Dermis blood vessel endothelial cell (primary cell): ENCODE data around the gene TTC7B. TPM values are rescaled to one million over a fixed set of nuclear protein-coding genes. Genes with fewer than 3 reads are reported as not detected.

Experiments
- DNase-seq: peaks from one replicate; pipeline ENCODE4 v3.0.0; 2010
- total RNA-seq: library from RNA; depleted of rRNA; stranded (reverse); fragments of >200 nt; gene quantifications from 2 replicates; pipeline ENCODE4 v1.2.3, GENCODE V29; 2014

The TTC7B gene
- total RNA-seq, 1 donor from 2014 or later = 37.1 TPM

- DNase-seq = peak; percentile 73
Observed at GRCh38 chr14:90642244-90642717, 173.9 kb downstream of the TTC7B start.

- no peak for DNase-seq
Observed at GRCh38 chr14:90641615-90642243, 174.5 kb downstream of the TTC7B start.

GRCh38 chr14:90641168-90641567, 175.1 kb downstream of the TTC7B start:
- no peak for DNase-seq

- DNase-seq = no peak
Observed at GRCh38 chr14:90639641-90640040, 176.6 kb downstream of the TTC7B start.

GRCh38 chr14:90632871-90633270, 183.4 kb downstream of the TTC7B start:
- no peak for DNase-seq

GRCh38 chr14:90632451-90632850, 183.8 kb downstream of the TTC7B start:
- no peak for DNase-seq

GRCh38 chr14:90630171-90630806, 185.9 kb downstream of the TTC7B start:
- DNase-seq = no peak

GRCh38 chr14:90629471-90629870, 186.8 kb downstream of the TTC7B start:
- DNase-seq = peak; percentile 19

GRCh38 chr14:90628825-90629224, 187.4 kb downstream of the TTC7B start:
- DNase-seq = no peak

GRCh38 chr14:90627478-90627877, 188.8 kb downstream of the TTC7B start:
- DNase-seq = no peak

GRCh38 chr14:90626550-90626949, 189.7 kb downstream of the TTC7B start:
- DNase-seq = no peak

GRCh38 chr14:90625445-90625844, 190.8 kb downstream of the TTC7B start:
- no peak for DNase-seq

- DNase-seq = no peak
Observed at GRCh38 chr14:90624732-90625400, 191.4 kb downstream of the TTC7B start.

GRCh38 chr14:90624227-90624626, 192.0 kb downstream of the TTC7B start:
- DNase-seq = peak; percentile 74

- no peak for DNase-seq
Observed at GRCh38 chr14:90621201-90621600, 195.0 kb downstream of the TTC7B start.

- DNase-seq = no peak
Observed at GRCh38 chr14:90620568-90621077, 195.6 kb downstream of the TTC7B start.

- DNase-seq = no peak
Observed at GRCh38 chr14:90619911-90620310, 196.3 kb downstream of the TTC7B start.

GRCh38 chr14:90617961-90618360, 198.3 kb downstream of the TTC7B start:
- no peak for DNase-seq

GRCh38 chr14:90616881-90617280, 199.3 kb downstream of the TTC7B start:
- DNase-seq = peak; percentile 93

- peak; percentile 71 for DNase-seq
Observed at GRCh38 chr14:90616313-90616712, 199.9 kb downstream of the TTC7B start.

- DNase-seq = peak; percentile 73
Observed at GRCh38 chr14:90615517-90616060, 200.6 kb downstream of the TTC7B start.

GRCh38 chr14:90614696-90615516, 201.3 kb downstream of the TTC7B start:
- DNase-seq = peak; percentile 20
